Activated CD4-positive, alpha-beta memory T cell treated with anti-CD3 and anti-CD28 coated beads for 36 hours (primary cell): ENCODE measurements around the gene KDM4F. TPM values are rescaled to one million over a fixed set of nuclear protein-coding genes. Genes with fewer than 3 reads are reported as not detected.

Experiments
- CTCF ChIA-PET: fragments of 350-600 bp; sonication (Branson Sonifier 250); formaldehyde crosslinking; loops from one replicate; lab custom pipeline; 2021; ENCODE audit warnings: antibody characterized with exemption, inconsistent platforms; lab: Charles Lee
- POLR2A ChIA-PET: fragments of 350-600 bp; sonication (Branson Sonifier 250); formaldehyde crosslinking; loops from one replicate; lab custom pipeline; 2021; ENCODE audit warnings: antibody characterized with exemption; lab: Charles Lee
- DNase-seq: peaks from one replicate; pipeline ENCODE4 v3.0.0-alpha.2; 2020
- H3K27ac Mint-ChIP-seq: one replicate; pipeline ENCODE4 v1.8.0; 2021; ENCODE audit warnings: mixed read lengths
- H3K27me3 Mint-ChIP-seq: one replicate; pipeline ENCODE4 v1.8.0; 2021; ENCODE audit warnings: mixed read lengths
- H3K36me3 Mint-ChIP-seq: one replicate; pipeline ENCODE4 v1.8.0; 2021; ENCODE audit warnings: mixed read lengths
- H3K4me1 Mint-ChIP-seq: one replicate; pipeline ENCODE4 v1.8.0; 2021; ENCODE audit warnings: low read depth, mixed read lengths
- H3K4me3 Mint-ChIP-seq: one replicate; pipeline ENCODE4 v1.8.0; 2021; ENCODE audit warnings: mild to moderate bottlenecking, mixed read lengths
- H3K9me3 Mint-ChIP-seq: one replicate; pipeline ENCODE4 v1.8.0; 2021; ENCODE audit warnings: mixed read lengths
- intact Hi-C: fragments of 100-400 bp; cut with micrococcal nuclease; formaldehyde crosslinking; loops from one replicate; pipeline ENCODE4 v1.15.1; 2023
- total RNA-seq, 2 experiments: library from RNA; stranded (reverse); gene quantifications; one replicate each; pipeline ENCODE4 v1.2.3, GENCODE V29; 2021

The KDM4F gene
- total RNA-seq, 2 experiments from 2014 or later, result not detected

DNA sequence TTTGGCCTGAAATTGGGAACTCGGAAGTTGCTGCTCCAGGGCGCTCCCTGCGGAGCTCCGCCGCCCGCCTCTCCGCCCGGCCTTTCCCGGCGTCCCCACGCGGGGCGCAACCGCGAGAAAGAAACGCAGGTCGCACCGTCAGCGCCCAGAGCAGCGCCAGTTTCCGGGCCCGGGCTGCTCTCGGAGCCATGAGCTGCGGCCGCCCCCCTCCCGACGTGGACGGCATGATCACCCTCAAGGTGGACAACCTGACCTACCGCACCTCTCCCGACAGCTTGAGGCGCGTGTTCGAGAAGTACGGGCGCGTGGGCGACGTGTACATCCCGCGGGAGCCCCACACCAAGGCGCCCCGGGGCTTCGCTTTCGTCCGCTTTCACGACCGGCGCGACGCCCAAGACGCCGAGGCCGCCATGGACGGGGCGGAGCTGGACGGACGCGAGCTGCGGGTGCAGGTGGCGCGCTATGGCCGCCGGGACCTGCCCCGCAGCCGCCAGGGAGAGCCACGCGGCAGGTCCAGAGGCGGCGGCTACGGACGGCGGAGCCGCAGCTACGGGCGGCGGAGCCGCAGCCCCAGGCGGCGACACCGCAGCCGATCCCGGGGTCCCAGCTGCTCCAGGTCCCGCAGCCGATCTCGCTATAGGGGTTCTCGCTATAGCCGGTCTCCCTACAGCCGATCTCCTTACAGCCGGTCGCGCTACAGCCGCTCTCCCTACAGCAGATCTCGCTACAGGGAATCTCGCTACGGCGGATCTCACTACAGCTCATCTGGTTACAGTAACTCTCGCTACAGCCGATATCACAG is 18.0 kb downstream of the KDM4F start:
- H3K9me3 Mint-ChIP-seq, result no peaks in the 10 kb centered on the region
- H3K4me3 Mint-ChIP-seq, result peak overlapping the region; percentile 87
- H3K36me3 Mint-ChIP-seq, result peaks cover 10% of the 10 kb centered on the region
- intact Hi-C loops, result loop anchor here (5.0 to 10.0 kb wide), 4 partner anchors 185 to 1328 kb away; partner anchors contain the start of genes ANKRD49, JRKL and MRE11
- H3K27ac Mint-ChIP-seq, result peak overlapping the region; percentile 97
- POLR2A ChIA-PET, result interaction anchor here (0.6 to 4.6 kb wide), 20 partner anchors 9 to 1327 kb away, joined by 3 to 59 read pairs (median 4); partner anchors contain the start of genes CCDC82, CEP57, CWC15 and ENDOD1
- CTCF ChIA-PET, result interaction anchor here (0.6 to 8.2 kb wide), 20 partner anchors 9 to 1326 kb away, joined by 3 to 220 read pairs (median 4); partner anchors contain the start of genes C11orf54, CWC15, ENDOD1 and FAM76B
- H3K27me3 Mint-ChIP-seq, result no peaks in the 10 kb centered on the region
- peaks cover 24% of the 10 kb centered on the region for H3K4me1 Mint-ChIP-seq
- DNase-seq, result peak; percentile 85

GRCh38 chr11:95067841-95068219 is 18.6 kb downstream of the KDM4F start:
- H3K4me1 Mint-ChIP-seq, result peaks cover 29% of the 10 kb centered on the region
- H3K27ac Mint-ChIP-seq, result peak overlapping the region; percentile 97
- H3K9me3 Mint-ChIP-seq, result no peaks in the 10 kb centered on the region
- ChIA-PET POLR2A (interaction anchor here (0.6 to 4.6 kb wide), 17 partner anchors 12 to 1328 kb away, joined by 3 to 59 read pairs (median 4); partner anchors contain the start of genes CCDC82, CEP57, CWC15 and ENDOD1), CTCF (interaction anchor here (0.9 to 8.2 kb wide), 14 partner anchors 15 to 722 kb away, joined by 3 to 220 read pairs (median 5); partner anchors contain the start of genes CWC15, ENDOD1, FAM76B and KDM4D)
- no peaks in the 10 kb centered on the region for H3K27me3 Mint-ChIP-seq
- peak overlapping the region; percentile 87 for H3K4me3 Mint-ChIP-seq
- no peak for DNase-seq
- peaks cover 10% of the 10 kb centered on the region for H3K36me3 Mint-ChIP-seq
- intact Hi-C loops, result loop anchor here (1.0 to 10.0 kb wide), 11 partner anchors 16 to 1327 kb away; partner anchors contain the start of genes ANKRD49, CEP57, CWC15 and ENDOD1

GRCh38 chr11:95068549-95068948 is 19.3 kb downstream of the KDM4F start:
- intact Hi-C loops, result loop anchor here (1.0 to 10.0 kb wide), 11 partner anchors 16 to 1326 kb away; partner anchors contain the start of genes ANKRD49, CEP57, CWC15 and ENDOD1
- POLR2A ChIA-PET, result interaction anchor here (1.1 to 4.6 kb wide), 9 partner anchors 11 to 1328 kb away, joined by 3 to 59 read pairs (median 7); partner anchors contain the start of genes CEP57, CWC15, ENDOD1 and KDM4D

GRCh38 chr11:95070471-95070870 is 21.2 kb downstream of the KDM4F start:
- ChIA-PET CTCF (interaction anchor here (0.8 to 8.2 kb wide), 12 partner anchors 9 to 717 kb away, joined by 3 to 220 read pairs (median 5); partner anchors contain the start of gene ENDOD1), POLR2A (interaction anchor here (0.8 to 4.6 kb wide), 4 partner anchors 14 to 76 kb away, joined by 3 to 59 read pairs (median 10); partner anchors contain the start of gene ENDOD1)
- Mint-ChIP-seq H3K4me3 (no peak overlapping the region), H3K36me3 (peaks cover 10% of the 10 kb centered on the region), H3K4me1 (peaks cover 33% of the 10 kb centered on the region), H3K27ac (no peak overlapping the region), H3K9me3 (no peaks in the 10 kb centered on the region), H3K27me3 (no peaks in the 10 kb centered on the region)
- intact Hi-C loops, result no loop called here
- no peak for DNase-seq

More at GRCh38 chr11:95068549-95068948, 19.3 kb downstream of the KDM4F start:
- Mint-ChIP-seq H3K27me3 (no peaks in the 10 kb centered on the region), H3K27ac (peak overlapping the region; percentile 97), H3K9me3 (no peaks in the 10 kb centered on the region), H3K4me3 (peak overlapping the region; percentile 87), H3K36me3 (peaks cover 10% of the 10 kb centered on the region), H3K4me1 (peaks cover 33% of the 10 kb centered on the region)
- DNase-seq, result peak; percentile 85
- CTCF ChIA-PET, result interaction anchor here (1.2 to 8.2 kb wide), 12 partner anchors 14 to 637 kb away, joined by 3 to 220 read pairs (median 7); partner anchors contain the start of genes ENDOD1 and SESN3

DNA sequence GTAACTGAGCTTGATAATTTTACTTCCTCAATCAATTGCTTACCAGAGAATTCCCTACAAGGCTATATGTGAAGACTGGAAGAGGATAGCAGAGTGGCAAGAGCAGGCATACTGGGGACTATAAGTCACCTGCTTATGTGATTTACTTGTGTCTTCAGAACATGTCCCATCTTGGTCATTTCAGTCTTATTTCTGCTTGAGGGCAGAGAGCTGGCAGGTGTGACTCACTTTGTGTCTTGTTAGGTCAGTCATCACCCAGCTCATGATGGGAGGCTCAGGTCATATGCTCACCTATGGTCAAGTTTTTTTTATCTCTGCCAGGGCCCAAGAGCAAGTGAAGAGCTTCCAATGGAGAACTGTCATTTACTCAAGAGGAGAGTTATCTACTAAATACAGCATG is 23.7 kb downstream of the KDM4F start:
- H3K4me1 Mint-ChIP-seq, result peaks cover 34% of the 10 kb centered on the region
- H3K36me3 Mint-ChIP-seq, result peaks cover 7% of the 10 kb centered on the region
- H3K9me3 Mint-ChIP-seq, result no peaks in the 10 kb centered on the region
- ChIA-PET CTCF (interaction anchor here (0.8 to 8.2 kb wide), 6 partner anchors 9 to 632 kb away, joined by 3 to 220 read pairs (median 5); partner anchors contain the start of gene ENDOD1), POLR2A (interaction anchor here (1.2 to 2.9 kb wide), 2 partner anchors 11 to 18 kb away, joined by 4 to 8 read pairs; no protein-coding TSS in a partner anchor)
- intact Hi-C loops, result no loop called here
- H3K4me3 Mint-ChIP-seq, result no peak overlapping the region
- peak; percentile 30 for DNase-seq
- peak overlapping the region; percentile 6 for H3K27ac Mint-ChIP-seq
- H3K27me3 Mint-ChIP-seq, result no peaks in the 10 kb centered on the region

- H3K9me3 Mint-ChIP-seq, result no peaks in the 10 kb centered on the region
- POLR2A ChIA-PET, result interaction anchor here (1.0 kb wide), 1 partner anchor 15 kb away, joined by 3 read pairs; no protein-coding TSS in a partner anchor
- no peak overlapping the region for H3K4me3 Mint-ChIP-seq
- no peaks in the 10 kb centered on the region for H3K36me3 Mint-ChIP-seq
- H3K27ac Mint-ChIP-seq, result no peak overlapping the region
- CTCF ChIA-PET, result no interaction called here
- DNase-seq, result no peak
- peaks cover 30% of the 10 kb centered on the region for H3K4me1 Mint-ChIP-seq
- intact Hi-C loops, result no loop called here
- no peaks in the 10 kb centered on the region for H3K27me3 Mint-ChIP-seq
These were observed 25.8 kb downstream of the KDM4F start for GRCh38 chr11:95074792-95075563.

DNA sequence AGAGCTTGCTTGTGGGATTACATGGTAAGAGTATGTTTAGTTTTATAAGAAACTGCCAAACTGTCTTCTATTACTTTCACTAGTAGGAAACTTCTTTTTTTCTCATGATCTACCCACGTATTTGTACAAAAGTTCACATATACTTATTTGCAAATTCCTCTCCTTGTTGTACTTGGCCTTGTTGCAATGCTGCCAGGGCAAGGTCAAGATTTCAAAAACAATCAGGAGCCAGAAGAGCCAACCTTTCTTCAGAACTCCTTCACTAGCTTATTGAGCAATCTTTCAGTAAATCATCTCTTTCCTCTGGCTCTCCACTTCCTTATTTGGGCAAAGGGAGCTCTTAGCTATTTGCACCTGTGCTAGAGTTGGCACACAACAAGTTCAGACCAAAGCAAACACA is 27.2 kb downstream of the KDM4F start:
- Mint-ChIP-seq H3K27me3 (no peaks in the 10 kb centered on the region), H3K4me1 (peaks cover 20% of the 10 kb centered on the region), H3K36me3 (no peaks in the 10 kb centered on the region), H3K27ac (peak overlapping the region; percentile 2), H3K9me3 (no peaks in the 10 kb centered on the region), H3K4me3 (no peak overlapping the region)
- intact Hi-C loops, result loop anchor here (1.0 kb wide), 1 partner anchor 8 kb away; no protein-coding TSS in a partner anchor
- ChIA-PET POLR2A (interaction anchor here (1.0 kb wide), 1 partner anchor 10 kb away, joined by 3 read pairs; the partner anchor contains the start of gene SRSF8), CTCF (interaction anchor here (1.1 to 1.4 kb wide), 2 partner anchors 16 to 78 kb away, joined by 3 to 9 read pairs; no protein-coding TSS in a partner anchor)
- DNase-seq, result no peak

GRCh38 chr11:95076981-95077380 is 27.8 kb downstream of the KDM4F start:
- no peaks in the 10 kb centered on the region for H3K36me3 Mint-ChIP-seq
- H3K27ac Mint-ChIP-seq, result no peak overlapping the region
- ChIA-PET POLR2A (interaction anchor here (1.0 kb wide), 1 partner anchor 10 kb away, joined by 3 read pairs; the partner anchor contains the start of gene SRSF8), CTCF (interaction anchor here (1.1 to 1.4 kb wide), 2 partner anchors 16 to 77 kb away, joined by 3 to 9 read pairs; no protein-coding TSS in a partner anchor)
- H3K4me3 Mint-ChIP-seq, result no peak overlapping the region
- intact Hi-C loops, result loop anchor here (1.0 kb wide), 1 partner anchor 7 kb away; no protein-coding TSS in a partner anchor
- no peaks in the 10 kb centered on the region for H3K9me3 Mint-ChIP-seq
- no peaks in the 10 kb centered on the region for H3K27me3 Mint-ChIP-seq
- H3K4me1 Mint-ChIP-seq, result peaks cover 17% of the 10 kb centered on the region
- no peak for DNase-seq

DNA sequence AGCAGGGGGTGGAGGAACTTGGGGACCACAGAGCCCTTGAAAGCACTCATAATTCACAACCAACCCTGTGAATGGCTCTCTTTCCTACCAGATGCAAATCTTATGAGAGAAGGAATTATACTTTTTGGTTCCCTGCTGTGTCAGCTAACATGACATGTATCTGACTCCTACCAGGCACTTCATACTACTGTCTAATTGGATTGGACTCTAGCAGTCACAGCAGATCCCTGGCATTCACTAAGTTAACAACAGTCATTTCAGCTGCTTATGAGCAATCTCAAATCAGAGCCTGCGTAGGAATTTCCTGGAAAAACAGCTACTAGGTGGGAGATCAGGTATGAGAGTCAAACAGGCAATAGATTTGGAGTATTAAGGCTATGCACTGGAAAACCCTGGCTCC is 29.3 kb downstream of the KDM4F start:
- peaks cover 2% of the 10 kb centered on the region for H3K36me3 Mint-ChIP-seq
- no peak overlapping the region for H3K27ac Mint-ChIP-seq
- intact Hi-C loops, result no loop called here
- peaks cover 16% of the 10 kb centered on the region for H3K4me1 Mint-ChIP-seq
- H3K4me3 Mint-ChIP-seq, result no peak overlapping the region
- DNase-seq, result no peak
- POLR2A ChIA-PET, result interaction anchor here (2.1 kb wide), 1 partner anchor 11 kb away, joined by 7 read pairs; no protein-coding TSS in a partner anchor
- no peaks in the 10 kb centered on the region for H3K9me3 Mint-ChIP-seq
- CTCF ChIA-PET, result interaction anchor here (1.1 to 8.9 kb wide), 2 partner anchors 9 to 14 kb away, joined by 3 to 111 read pairs; partner anchors contain the start of gene SRSF8
- no peaks in the 10 kb centered on the region for H3K27me3 Mint-ChIP-seq

DNA sequence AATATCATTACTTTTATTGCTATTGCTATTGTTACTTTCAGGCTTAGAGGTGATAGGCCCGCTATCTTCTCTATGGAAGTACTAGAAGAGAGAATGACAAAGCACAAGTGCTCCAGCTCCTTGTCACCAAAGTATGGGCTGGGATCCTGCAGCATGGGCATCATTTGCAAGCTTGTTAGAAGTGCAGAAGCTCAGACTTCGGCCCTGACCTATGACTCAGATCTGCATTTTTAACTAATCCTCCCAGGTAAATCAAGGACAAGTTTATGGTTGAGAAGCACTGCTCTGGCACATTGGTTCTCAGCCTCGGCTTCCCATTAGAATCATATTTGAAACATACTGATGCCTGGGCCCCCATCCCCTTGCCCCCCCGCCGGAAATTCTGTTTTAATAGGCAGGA is 31.8 kb downstream of the KDM4F start:
- Mint-ChIP-seq H3K27me3 (no peaks in the 10 kb centered on the region), H3K4me3 (no peak overlapping the region), H3K9me3 (no peaks in the 10 kb centered on the region), H3K27ac (no peak overlapping the region), H3K4me1 (peaks cover 41% of the 10 kb centered on the region), H3K36me3 (peaks cover 2% of the 10 kb centered on the region)
- ChIA-PET POLR2A (interaction anchor here (1.0 to 1.4 kb wide), 3 partner anchors 8 to 18 kb away, joined by 3 to 4 read pairs (median 3); partner anchors contain the start of gene ENDOD1), CTCF (interaction anchor here (1.2 to 8.9 kb wide), 6 partner anchors 12 to 624 kb away, joined by 3 to 111 read pairs (median 6); partner anchors contain the start of gene SRSF8)
- intact Hi-C loops, result loop anchor here (5.0 to 10.0 kb wide), 2 partner anchors 539 to 984 kb away; partner anchors contain the start of gene FUT4
- no peak for DNase-seq
